HG02678 (cell line): Measurements from ENCODE around the gene PGBD2.
"Not testable (repeated sequence)": the region's sequence is repeated elsewhere in the genome, so short reads cannot be mapped to it uniquely, and the experiment has no call there.

ENCODE experiments used
- ATAC-seq: cut with Tn5 transposase; IDR thresholded peaks from one replicate; pipeline ENCODE4 v1.9.1; 2021; ENCODE audit warnings: mild to moderate bottlenecking, moderate library complexity; ENCODE audit not compliant: unreplicated experiment

Gene PGBD2

DNA sequence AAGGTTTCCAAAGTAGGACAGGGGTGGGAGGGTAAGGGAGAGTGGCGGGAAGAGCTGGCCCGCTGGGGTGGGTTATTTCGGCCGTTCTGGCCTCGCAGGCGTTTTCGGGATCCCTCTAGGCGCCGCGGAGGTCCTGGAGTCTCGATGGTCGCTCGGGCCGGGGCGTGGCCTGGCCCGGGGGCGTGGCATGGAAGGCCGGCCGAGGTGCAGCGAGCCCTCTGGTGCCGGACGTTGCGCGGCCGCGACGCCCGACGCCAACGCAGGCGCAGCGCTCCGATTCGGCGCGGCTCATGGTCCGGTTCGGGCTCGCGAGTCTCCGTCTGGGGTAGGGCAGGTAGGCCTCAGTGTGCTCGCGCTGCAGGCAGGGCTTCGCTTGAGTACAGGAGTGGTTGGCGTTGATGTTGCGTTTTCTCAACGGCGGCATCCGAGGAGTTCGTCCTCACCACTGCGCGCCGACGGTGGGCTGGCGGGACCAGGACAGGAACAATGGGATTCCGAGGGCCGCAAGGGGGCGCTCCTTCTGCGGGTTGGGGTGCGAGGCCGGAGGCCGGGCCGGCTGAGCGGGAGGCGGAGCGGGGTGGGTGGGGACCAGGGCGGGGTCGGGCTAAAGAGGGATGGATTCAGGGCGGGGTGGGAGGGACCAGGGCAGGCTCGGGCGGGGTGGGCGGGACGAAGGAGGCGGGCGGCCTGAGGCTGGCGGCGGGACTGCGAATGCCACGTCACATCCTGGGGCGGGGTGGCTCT, at the start of gene PGBD2:
PGBD2 (plus strand) TSS at position 227 of the 744 bp plus-strand sequence. CDS start 7,628 bp downstream, outside the sequence.
- ATAC-seq: peak; percentile 91

DNA sequence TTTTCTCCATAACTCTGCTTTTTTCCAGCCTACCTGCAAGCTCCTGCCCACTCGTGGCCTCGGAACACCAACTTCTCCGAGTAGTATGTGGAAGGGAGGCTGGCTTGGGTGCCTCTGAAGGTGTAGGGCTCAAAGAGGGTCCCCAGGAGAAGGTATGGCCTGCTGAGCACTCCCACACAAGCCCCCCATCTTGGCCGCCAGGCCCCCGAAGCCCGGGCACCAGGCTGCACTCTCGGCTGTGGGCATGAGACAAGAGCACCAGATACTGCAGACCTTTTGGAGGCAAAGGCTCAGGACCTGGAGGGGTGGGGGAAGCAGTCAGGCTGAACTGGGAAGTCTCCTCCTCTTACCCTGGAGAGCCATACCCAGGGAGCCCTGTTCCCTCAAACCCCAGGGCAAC, 48.8 kb upstream of the PGBD2 start:
- ATAC-seq: no peak

GRCh38 chr1:248857749-248858095, 48.3 kb upstream of the PGBD2 start:
- ATAC-seq: no peak

DNA sequence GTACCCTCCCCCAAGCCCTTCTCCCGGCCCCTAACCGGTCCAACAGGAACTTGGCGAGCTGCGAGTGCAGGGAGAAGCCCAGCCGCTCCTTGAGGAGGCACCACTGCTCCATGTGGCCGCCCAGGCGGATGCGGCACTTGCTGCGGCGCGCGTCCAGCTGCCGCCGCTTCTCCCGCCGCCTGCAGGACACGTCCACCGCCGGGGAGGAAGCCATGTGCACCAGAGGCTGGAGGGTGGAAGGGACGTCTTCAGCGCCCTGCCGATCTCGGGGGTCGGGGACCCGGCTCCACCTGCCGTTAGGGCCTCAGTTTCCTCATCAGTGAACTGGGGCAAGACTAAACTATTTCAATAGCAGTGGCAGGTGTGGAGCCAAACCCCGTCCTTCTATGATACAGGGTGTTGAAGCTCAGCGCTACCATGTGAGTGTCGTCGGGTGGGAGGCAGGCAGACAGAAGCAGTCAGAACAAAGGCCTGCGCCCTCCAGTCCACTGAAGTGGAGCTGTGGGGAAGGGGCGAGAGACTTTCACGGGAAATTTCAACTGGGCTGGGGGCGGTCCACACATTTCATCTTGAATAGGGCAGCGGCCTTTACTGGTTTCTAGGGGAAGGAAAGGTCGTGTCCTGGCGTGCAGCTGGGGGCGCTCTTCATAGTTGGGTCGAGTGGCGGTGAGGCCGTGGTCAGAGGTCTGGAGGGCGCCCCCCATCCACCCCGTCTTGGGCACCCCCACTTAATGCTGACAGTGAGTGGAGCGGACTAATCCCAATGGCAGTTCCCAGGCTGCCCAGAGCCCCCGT, 47.7 kb upstream of the PGBD2 start:
- peak; percentile 31 for ATAC-seq

DNA sequence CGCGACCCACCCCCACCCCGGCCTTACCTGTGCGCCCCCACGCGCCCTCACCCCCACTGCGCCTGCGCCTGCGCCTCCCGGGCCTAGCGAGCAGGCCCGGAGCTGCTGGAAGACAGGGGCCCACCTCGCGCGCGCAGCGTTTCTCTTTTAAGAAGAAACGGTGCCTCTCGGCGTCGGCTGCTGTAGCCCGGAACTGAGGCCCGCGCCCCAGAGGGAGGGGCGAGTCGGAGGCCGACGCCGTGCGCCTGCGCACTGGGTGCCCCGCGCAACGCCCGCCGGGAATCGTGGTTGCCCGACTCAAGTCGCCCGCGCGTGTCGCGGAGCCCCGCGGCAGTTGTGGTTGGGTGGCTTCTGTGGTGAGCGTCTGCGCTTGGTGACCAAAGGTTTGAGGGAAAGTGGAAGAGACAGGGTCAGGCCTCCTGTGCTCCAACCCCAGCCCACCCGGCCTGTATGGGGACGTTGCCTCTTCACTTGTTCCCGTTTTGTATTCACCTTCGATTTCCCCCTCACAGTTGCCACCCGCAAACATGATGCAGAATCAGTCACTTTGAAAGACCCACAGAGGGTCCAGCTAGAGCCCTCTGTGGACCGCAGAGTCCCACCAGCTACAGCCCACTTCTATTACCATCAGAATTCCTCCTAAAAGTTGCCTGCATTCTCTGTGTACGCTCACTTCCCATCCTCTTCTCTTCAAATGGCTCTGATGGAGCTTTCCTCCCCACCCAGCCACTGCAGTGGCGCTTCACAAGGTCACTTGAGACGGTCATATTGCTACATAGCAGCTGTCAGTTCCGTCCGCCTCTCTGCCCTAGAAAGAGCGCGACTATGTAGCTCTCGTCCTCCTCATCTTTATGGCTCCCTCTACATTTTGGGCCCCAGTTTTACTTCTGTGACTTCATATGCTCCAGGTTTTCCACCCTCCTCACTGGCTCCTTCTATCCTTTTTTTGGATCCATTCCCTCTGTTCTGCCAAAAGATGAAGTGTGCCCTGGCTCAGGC, 46.8 kb upstream of the PGBD2 start, which contains the start of gene ZNF692:
ZNF692 (minus strand) TSS at position 195 of the 999 bp plus-strand sequence. CDS start 776 bp downstream, outside the sequence.
- ATAC-seq: peak; percentile 79

GRCh38 chr1:248860007-248860406, 46.0 kb upstream of the PGBD2 start:
- no peak for ATAC-seq

DNA sequence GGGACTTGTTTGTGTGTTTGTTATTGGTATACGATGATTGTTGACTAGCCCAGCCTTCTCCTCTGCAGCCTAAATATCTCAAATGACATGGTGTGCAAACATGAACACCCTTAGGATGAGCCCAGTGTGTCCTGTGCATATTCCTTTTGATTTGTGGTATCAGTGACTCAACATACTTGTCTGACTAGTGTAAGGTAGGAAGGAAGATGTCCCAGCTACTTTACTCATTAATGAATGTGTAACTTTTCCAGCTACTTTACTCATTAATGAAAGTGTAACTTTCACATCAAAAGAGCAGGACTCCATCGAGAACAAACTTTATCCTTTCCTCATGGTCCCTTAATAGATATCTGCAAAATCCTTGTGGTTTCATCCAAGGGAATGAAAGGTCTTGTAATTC, 44.4 kb upstream of the PGBD2 start:
- no peak for ATAC-seq

DNA sequence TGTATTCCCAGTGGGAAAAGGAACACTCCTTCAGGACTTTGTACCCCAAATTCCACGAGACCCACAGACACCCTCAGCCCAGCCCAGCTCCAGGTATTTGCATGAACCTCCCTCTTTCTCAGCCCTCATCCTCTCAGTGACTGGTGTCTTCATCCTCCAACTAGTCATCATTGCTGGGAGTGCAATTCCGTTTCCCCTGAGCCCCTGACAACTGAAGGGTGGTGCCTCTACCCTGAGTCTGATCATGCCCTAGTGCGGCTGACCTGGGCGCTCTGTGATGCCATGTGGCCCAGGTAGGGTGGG, 43.4 kb upstream of the PGBD2 start:
- peak; percentile 2 for ATAC-seq

DNA sequence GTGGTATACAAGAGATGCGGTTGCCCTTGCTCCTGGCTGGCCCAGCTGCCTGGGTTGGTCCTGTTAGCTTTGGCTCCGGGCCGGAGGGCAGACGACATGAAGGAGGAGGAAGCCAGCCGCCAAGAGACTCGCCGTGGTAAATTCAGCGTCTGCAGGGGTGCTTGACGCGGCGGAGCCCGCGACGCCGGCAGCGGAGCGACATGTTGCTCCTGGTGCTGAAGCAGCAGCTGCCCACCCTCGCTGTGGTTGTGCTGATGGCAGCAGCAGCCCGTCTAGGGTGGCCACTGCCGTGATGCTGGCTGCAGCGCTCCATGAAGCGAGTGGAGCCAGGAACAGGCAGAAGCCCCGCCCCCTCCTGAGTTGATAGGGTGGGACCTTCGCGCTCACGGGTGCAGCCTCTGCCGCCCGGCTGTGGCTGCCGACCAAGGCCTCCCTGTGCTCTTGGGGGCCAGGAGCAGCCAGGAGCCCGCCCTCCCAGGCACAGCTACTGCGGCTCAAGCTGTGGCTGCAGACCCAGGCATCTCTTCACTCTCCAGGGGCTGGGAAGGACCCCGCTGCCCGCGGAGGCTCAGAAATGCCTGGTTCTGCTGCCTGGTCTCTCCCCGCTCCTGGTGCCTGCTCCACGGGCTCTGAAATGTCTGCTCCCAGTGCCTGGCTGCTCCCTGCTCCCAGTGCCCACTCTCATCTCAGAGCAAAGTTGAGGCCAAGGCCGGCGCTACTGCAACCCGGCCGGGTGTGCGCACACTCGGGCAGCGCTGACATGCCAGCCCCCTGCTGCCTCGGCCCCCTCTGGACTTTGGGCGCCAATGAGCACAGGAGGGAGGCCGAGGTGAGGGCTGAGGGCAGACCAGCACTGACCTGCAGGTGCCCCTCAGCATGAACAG, 42.8 kb upstream of the PGBD2 start:
- peak; percentile 70 for ATAC-seq

GRCh38 chr1:248871837-248872401, 34.1 kb upstream of the PGBD2 start:
- no peak for ATAC-seq

GRCh38 chr1:248872752-248873408, 33.2 kb upstream of the PGBD2 start:
- peak; percentile 35 for ATAC-seq

DNA sequence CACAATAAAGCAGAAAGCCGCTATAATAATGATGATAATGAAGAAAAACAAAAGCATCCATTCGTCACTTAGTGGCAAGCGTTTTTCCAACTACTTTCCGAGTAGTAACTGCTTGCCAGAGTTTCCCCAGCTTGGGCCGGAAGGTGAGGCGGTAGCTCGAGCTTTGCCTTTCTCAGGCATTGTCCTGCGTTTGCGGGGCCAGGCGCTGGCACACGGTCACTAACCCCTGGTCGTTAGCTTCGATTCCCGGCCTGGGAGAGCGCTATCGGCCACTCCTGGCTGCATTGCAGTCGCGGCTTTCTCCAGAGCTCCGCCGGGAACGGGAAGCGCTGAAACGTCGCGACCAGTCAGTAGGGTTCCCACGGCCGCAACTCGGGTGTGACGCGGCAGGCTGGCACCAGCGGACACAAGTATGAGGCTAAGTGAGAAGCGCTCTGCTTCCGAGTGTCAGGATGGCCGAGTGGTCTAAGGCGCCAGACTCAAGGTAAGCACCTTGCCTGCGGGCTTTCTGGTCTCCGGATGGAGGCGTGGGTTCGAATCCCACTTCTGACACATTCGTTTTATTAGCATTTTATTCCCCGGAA, 32.5 kb upstream of the PGBD2 start:
- ATAC-seq: peak; percentile 78

DNA sequence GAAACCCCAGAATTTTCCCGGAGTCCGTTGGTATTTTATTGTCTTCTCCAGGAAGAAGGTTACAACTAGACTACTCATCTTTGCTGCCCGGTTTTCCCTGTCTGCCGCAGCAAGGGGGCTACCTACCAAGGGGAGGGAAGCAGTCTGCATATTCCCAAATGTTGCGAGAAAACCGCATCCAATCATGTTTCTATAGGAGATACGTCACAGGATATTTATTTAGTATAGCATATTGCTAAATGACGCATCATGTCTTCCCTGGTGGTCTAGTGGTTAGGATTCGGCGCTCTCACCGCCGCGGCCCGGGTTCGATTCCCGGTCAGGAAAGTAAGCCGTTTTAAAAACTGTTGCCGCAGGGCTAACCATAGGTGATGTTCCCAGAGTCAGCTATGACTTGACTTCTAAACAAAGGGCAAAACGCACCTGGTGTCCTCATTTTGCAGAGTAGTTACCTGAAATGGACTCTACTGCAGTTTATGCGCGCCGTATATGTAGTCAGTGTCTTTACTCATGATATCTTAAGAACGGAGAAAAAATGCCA, 32.0 kb upstream of the PGBD2 start:
- ATAC-seq: peak; percentile 75

- ATAC-seq: no peak
Observed at GRCh38 chr1:248881261-248881660, 24.8 kb upstream of the PGBD2 start.

DNA sequence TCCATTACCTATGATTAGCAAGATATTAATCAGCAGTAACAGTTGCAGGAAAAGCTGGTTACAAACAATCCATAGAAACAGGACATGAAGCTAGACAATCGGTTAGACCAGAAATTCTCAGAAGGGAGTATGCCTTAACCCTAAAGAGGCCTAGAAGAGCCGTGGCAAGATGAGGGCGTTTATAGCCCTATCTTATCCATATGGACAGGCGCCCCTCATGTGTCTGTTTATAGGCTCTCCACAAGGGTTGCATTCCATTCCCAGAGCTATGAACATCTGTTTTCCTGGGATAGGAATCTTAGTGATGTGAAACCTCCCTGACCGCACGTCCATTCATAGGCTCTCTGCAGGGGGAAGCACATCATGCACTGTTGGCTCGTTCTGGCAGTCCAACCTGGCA, 23.6 kb upstream of the PGBD2 start:
- ATAC-seq: not testable (repeated sequence)

DNA sequence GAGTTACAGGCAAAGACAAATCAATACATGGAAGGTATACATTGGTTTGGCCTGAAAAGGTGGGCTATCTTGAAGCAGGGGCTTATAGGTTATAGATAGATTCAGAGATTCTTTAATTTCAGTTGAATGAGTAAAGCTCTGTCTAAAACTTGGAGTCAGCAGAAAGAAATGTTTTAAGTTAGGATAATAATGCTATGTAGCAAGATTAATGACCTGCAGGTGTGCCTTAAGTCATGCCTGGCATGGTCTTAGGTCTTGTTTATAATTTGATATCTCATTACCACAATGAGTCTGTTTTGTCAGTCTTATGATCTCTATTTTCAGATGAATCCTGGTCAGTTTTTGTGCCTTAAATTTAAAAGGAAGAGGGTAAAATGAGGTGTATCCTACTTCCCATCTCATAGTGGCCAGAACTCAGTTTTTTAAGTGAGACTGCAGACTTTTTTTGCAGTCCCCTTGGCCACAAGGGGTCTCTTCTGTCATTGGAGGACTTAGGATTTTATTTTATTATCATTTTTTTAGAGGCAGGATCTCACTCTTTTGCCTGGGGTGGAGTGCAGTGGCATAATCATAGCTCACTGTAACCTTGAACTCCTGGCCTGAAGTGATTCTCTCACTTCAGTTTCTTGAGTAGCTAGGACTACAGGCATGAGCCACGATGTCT, 21.3 kb upstream of the PGBD2 start:
- ATAC-seq: no peak

DNA sequence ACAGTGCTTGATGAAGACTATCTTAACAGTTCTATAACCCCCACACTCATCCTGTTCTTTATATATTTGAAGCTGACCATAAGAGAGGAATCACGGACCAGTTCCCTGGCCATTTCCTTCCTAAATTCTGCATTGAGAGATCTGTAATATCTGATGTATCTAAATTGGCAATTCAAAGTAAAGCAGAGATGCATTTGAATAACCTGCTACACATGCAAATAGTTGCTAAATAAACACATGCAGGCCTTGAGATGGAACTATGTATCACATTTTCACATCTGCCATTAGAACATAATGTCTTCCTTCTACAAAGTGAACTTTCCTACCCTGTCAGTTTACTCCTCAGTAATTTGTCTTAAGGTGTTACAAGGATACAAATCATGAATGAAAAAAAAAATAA, 20.4 kb upstream of the PGBD2 start:
- no peak for ATAC-seq

DNA sequence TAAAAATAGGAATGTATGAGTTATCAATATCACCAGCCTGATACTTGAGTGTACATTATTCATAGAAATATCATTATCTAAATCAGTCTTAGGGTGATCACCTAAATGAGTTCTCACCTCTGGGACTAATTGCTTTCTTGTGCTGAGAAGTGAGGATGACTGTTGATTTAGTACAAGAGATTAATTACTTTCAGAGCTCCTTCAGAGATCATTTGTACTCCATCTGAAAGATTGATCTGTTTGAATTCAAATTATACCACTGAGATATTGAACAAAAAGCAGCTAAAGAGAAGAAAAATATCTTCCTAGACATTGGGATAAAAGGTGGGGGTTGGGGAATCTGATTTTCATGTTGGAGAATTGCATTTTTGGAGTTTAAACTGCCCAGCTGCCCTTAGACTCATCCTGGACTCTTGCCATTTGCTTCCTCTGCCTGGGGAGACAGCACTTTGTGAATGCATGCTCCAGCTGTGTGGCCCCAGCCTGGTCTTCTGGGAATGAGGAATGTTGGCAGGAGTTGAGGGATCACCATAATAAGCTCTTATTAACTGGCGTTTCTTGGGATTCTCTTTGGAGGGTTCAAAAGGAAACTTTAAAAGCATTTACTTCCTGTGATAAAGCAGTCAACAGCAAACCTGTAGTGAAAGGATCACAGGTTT, 19.7 kb upstream of the PGBD2 start:
- ATAC-seq: no peak
